ENCODE measurements around the gene LARGE1. TPM values are rescaled to one million over a fixed set of nuclear protein-coding genes. Genes with fewer than 3 reads are reported as not detected.

LARGE1 gene
- polyA plus RNA-seq, 1 donor, result 17.8 TPM

DNA sequence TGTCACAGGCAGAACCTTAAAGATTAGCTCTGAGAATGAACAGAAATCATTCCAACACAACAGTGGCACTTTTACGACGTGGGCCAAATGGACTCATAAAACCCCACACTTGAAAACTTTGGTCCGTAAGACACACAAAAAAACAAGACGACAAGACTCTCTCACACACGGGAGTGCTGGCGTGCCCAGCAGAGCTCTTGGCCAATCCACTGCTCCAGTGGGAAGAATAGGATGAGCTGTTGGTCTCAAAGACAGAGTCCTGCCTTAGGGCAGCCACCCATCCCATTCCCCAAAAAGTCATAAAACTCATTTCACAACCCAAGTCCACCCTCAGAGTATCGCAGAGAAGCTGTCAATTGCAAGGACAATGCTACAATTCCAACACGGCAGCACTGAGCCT is 18.2 kb downstream of the LARGE1 start:
- Histone ChIP-seq H3K4me1 (ENCODE audit: control insufficient read depth, insufficient read depth, low read length) (peaks cover 1% of the 10 kb centered on the region), H3K4me3 (ENCODE audit: low read length) (no peak overlapping the region), H3K27me3 (ENCODE audit: control insufficient read depth, insufficient read depth, low read length) (no peaks in the 10 kb centered on the region), H3K27ac (ENCODE audit: low read length) (no peak overlapping the region), H3K9me3 (ENCODE audit: control insufficient read depth, low read depth, low read length) (no peaks in the 10 kb centered on the region), H3K36me3 (ENCODE audit: control insufficient read depth, insufficient read depth, low read length) (no peaks in the 10 kb centered on the region)
- DNase-seq, result no peak
- WGBS (ENCODE audit: insufficient coverage, low lambda C conversion rate), result no CpG with 5 or more reads among the region's 8 CpGs

- no peaks in the 10 kb centered on the region for H3K9me3 ChIP-seq (ENCODE audit: control insufficient read depth, low read depth, low read length)
- no peak overlapping the region for H3K4me3 ChIP-seq (ENCODE audit: low read length)
- H3K36me3 ChIP-seq (ENCODE audit: control insufficient read depth, insufficient read depth, low read length), result no peaks in the 10 kb centered on the region
- DNase-seq, result no peak
- H3K27me3 ChIP-seq (ENCODE audit: control insufficient read depth, insufficient read depth, low read length), result no peaks in the 10 kb centered on the region
- no peaks in the 10 kb centered on the region for H3K4me1 ChIP-seq (ENCODE audit: control insufficient read depth, insufficient read depth, low read length)
- no CpG with 5 or more reads among the region's 7 CpGs for WGBS (ENCODE audit: insufficient coverage, low lambda C conversion rate)
- no peak overlapping the region for H3K27ac ChIP-seq (ENCODE audit: low read length)
Observed at GRCh38 chr22:33898121-33898520, 22.2 kb downstream of the LARGE1 start.

- H3K27me3 ChIP-seq (ENCODE audit: control insufficient read depth, insufficient read depth, low read length), result no peaks in the 10 kb centered on the region
- no peak overlapping the region for H3K4me3 ChIP-seq (ENCODE audit: low read length)
- no peaks in the 10 kb centered on the region for H3K9me3 ChIP-seq (ENCODE audit: control insufficient read depth, low read depth, low read length)
- no peak overlapping the region for H3K27ac ChIP-seq (ENCODE audit: low read length)
- DNase-seq, result no peak
- H3K4me1 ChIP-seq (ENCODE audit: control insufficient read depth, insufficient read depth, low read length), result no peaks in the 10 kb centered on the region
- no CpG with 5 or more reads among the region's 8 CpGs for WGBS (ENCODE audit: insufficient coverage, low lambda C conversion rate)
- no peaks in the 10 kb centered on the region for H3K36me3 ChIP-seq (ENCODE audit: control insufficient read depth, insufficient read depth, low read length)
Observed at GRCh38 chr22:33897448-33897835, 22.8 kb downstream of the LARGE1 start.

DNA sequence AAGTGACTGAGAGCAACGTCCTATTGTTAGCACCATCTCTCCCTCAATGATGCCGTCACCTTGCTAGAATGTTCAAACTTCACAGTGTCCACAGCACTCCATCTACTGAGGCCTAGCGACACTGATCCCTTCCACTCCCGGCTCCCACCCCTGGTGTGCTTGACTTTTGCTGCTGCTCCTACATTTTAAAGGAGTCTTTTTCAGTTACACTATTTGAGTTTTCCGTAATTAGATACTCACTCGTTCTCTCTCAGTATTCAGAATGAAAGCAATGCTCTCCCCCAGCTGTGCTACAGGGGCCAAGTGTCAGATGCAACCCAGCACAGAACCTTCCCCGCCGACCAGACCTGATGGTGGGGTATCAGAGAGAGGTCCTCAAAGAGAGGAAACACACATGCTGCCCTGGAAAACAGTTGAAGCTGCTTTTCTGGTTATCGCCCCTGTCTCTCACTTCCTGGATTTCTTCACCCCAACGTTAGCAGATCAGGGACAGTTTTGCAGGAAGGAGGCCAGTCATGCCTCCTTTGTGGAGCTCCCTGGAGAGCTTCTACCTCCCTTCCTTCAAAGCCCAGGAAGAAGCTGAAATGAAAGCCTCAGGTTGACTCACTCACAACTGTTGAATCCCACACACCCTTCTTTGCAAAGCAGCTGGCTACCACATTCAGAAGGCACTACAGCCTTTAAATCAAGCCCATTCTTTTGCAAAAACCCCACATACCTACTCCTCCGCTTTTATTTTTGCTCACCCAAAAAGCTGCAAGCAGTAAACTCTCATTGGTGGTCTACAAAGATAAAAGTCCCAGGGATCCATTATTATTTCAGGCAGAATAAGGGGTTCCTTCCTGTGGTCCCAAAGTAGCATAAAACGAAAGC is 23.5 kb downstream of the LARGE1 start:
- no peaks in the 10 kb centered on the region for H3K9me3 ChIP-seq (ENCODE audit: control insufficient read depth, low read depth, low read length)
- no peak for DNase-seq
- H3K27me3 ChIP-seq (ENCODE audit: control insufficient read depth, insufficient read depth, low read length), result no peaks in the 10 kb centered on the region
- H3K4me3 ChIP-seq (ENCODE audit: low read length), result no peak overlapping the region
- no peaks in the 10 kb centered on the region for H3K36me3 ChIP-seq (ENCODE audit: control insufficient read depth, insufficient read depth, low read length)
- no peaks in the 10 kb centered on the region for H3K4me1 ChIP-seq (ENCODE audit: control insufficient read depth, insufficient read depth, low read length)
- WGBS (ENCODE audit: insufficient coverage, low lambda C conversion rate), result 100% methylated on average over 1 of the region's 12 CpGs
- H3K27ac ChIP-seq (ENCODE audit: low read length), result no peak overlapping the region

DNA sequence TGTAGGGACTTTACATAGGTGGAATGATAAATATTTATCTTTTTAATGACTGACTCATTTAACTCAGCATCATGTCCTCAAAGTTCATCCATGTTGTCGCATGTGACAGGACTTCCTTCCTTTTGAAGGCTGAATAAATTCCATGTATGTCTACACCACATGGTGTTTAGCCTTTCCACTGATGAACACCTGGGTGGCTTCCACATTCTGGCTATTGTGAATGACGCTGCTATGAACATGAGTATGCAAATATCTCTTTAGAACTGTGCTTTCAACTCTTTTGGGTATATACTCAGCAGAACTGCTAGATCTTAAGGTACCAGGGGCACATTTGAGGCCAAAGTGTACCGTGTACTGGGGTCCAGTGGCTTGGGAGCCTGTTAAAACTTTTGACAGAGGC is 24.1 kb downstream of the LARGE1 start:
- H3K4me1 ChIP-seq (ENCODE audit: control insufficient read depth, insufficient read depth, low read length), result no peaks in the 10 kb centered on the region
- no peak overlapping the region for H3K4me3 ChIP-seq (ENCODE audit: low read length)
- H3K27ac ChIP-seq (ENCODE audit: low read length), result no peak overlapping the region
- no peaks in the 10 kb centered on the region for H3K36me3 ChIP-seq (ENCODE audit: control insufficient read depth, insufficient read depth, low read length)
- H3K9me3 ChIP-seq (ENCODE audit: control insufficient read depth, low read depth, low read length), result no peaks in the 10 kb centered on the region
- DNase-seq, result no peak
- no CpG with 5 or more reads among the region's 3 CpGs for WGBS (ENCODE audit: insufficient coverage, low lambda C conversion rate)
- H3K27me3 ChIP-seq (ENCODE audit: control insufficient read depth, insufficient read depth, low read length), result no peaks in the 10 kb centered on the region

DNA sequence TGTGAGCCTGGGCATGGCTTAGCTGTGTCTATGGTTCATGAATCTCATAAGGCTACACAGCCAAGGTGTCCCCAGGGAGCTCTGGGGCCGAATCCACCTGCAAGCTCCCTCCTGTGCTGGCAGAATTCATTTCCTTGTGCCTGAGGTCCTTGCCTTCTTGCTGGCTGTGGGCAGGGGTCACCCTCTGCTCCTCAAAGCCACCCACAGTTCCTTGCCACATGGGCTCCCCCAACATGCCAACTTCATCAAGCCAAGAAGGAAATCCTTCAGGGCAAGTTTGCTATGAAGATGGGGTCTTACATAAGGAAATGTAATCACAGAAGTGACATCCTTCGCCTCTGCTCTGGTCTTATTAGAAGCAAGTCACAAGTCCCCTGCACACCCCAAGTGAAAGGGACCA is 24.8 kb downstream of the LARGE1 start:
- Histone ChIP-seq H3K36me3 (ENCODE audit: control insufficient read depth, insufficient read depth, low read length) (no peaks in the 10 kb centered on the region), H3K27ac (ENCODE audit: low read length) (no peak overlapping the region), H3K4me1 (ENCODE audit: control insufficient read depth, insufficient read depth, low read length) (no peaks in the 10 kb centered on the region), H3K4me3 (ENCODE audit: low read length) (no peak overlapping the region), H3K9me3 (ENCODE audit: control insufficient read depth, low read depth, low read length) (no peaks in the 10 kb centered on the region), H3K27me3 (ENCODE audit: control insufficient read depth, insufficient read depth, low read length) (no peaks in the 10 kb centered on the region)
- no CpG with 5 or more reads among the region's 2 CpGs for WGBS (ENCODE audit: insufficient coverage, low lambda C conversion rate)
- DNase-seq, result no peak

- H3K27me3 ChIP-seq (ENCODE audit: control insufficient read depth, insufficient read depth, low read length), result no peaks in the 10 kb centered on the region
- no peaks in the 10 kb centered on the region for H3K9me3 ChIP-seq (ENCODE audit: control insufficient read depth, low read depth, low read length)
- no CpG with 5 or more reads among the region's 2 CpGs for WGBS (ENCODE audit: insufficient coverage, low lambda C conversion rate)
- no peak overlapping the region for H3K27ac ChIP-seq (ENCODE audit: low read length)
- H3K4me3 ChIP-seq (ENCODE audit: low read length), result no peak overlapping the region
- H3K36me3 ChIP-seq (ENCODE audit: control insufficient read depth, insufficient read depth, low read length), result no peaks in the 10 kb centered on the region
- no peak for DNase-seq
- no peaks in the 10 kb centered on the region for H3K4me1 ChIP-seq (ENCODE audit: control insufficient read depth, insufficient read depth, low read length)
Observed at GRCh38 chr22:33894515-33894914, 25.8 kb downstream of the LARGE1 start.

- no peak for DNase-seq
- H3K9me3 ChIP-seq (ENCODE audit: control insufficient read depth, low read depth, low read length), result no peaks in the 10 kb centered on the region
- peak overlapping the region; percentile 6 for H3K27ac ChIP-seq (ENCODE audit: low read length)
- H3K4me3 ChIP-seq (ENCODE audit: low read length), result no peak overlapping the region
- H3K4me1 ChIP-seq (ENCODE audit: control insufficient read depth, insufficient read depth, low read length), result no peaks in the 10 kb centered on the region
- no peaks in the 10 kb centered on the region for H3K36me3 ChIP-seq (ENCODE audit: control insufficient read depth, insufficient read depth, low read length)
- H3K27me3 ChIP-seq (ENCODE audit: control insufficient read depth, insufficient read depth, low read length), result no peaks in the 10 kb centered on the region
Observed at GRCh38 chr22:33894036-33894435, 26.2 kb downstream of the LARGE1 start.

DNA sequence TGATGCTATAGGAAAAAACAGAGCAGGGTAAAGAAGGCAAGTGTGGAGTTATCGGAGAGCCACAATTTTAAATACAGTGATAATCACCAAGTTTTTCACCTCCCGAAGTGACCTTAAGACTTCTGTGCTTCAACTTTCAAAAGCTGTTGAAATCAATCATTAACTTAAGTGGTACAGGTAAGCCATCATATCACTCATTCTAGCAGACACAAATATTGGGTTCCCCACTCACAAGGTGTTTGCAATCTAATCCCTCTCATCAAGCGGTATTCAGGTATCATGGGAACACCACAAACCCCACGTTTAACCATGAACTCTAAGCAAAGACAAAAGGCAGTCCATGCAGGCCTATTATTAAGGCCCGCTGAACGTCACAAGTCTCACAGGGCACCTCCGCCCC is 26.8 kb downstream of the LARGE1 start:
- Histone ChIP-seq H3K27me3 (ENCODE audit: control insufficient read depth, insufficient read depth, low read length) (no peaks in the 10 kb centered on the region), H3K27ac (ENCODE audit: low read length) (peak overlapping the region; percentile 6), H3K36me3 (ENCODE audit: control insufficient read depth, insufficient read depth, low read length) (no peaks in the 10 kb centered on the region), H3K9me3 (ENCODE audit: control insufficient read depth, low read depth, low read length) (no peaks in the 10 kb centered on the region), H3K4me3 (ENCODE audit: low read length) (no peak overlapping the region), H3K4me1 (ENCODE audit: control insufficient read depth, insufficient read depth, low read length) (no peaks in the 10 kb centered on the region)
- peak in 1 of 2 donors; percentile 73 for DNase-seq
- WGBS (ENCODE audit: insufficient coverage, low lambda C conversion rate), result no CpG with 5 or more reads among the region's 7 CpGs

GRCh38 chr22:33891992-33892391 is 28.3 kb downstream of the LARGE1 start:
- H3K9me3 ChIP-seq (ENCODE audit: control insufficient read depth, low read depth, low read length), result no peaks in the 10 kb centered on the region
- no peaks in the 10 kb centered on the region for H3K27me3 ChIP-seq (ENCODE audit: control insufficient read depth, insufficient read depth, low read length)
- DNase-seq, result no peak
- H3K36me3 ChIP-seq (ENCODE audit: control insufficient read depth, insufficient read depth, low read length), result no peaks in the 10 kb centered on the region
- H3K4me1 ChIP-seq (ENCODE audit: control insufficient read depth, insufficient read depth, low read length), result no peaks in the 10 kb centered on the region
- WGBS (ENCODE audit: insufficient coverage, low lambda C conversion rate), result 80% methylated on average over 2 of the region's 7 CpGs
- no peak overlapping the region for H3K4me3 ChIP-seq (ENCODE audit: low read length)
- no peak overlapping the region for H3K27ac ChIP-seq (ENCODE audit: low read length)

- 82% methylated on average over 2 of the region's 5 CpGs for WGBS (ENCODE audit: insufficient coverage, low lambda C conversion rate)
- no peak overlapping the region for H3K4me3 ChIP-seq (ENCODE audit: low read length)
- H3K27ac ChIP-seq (ENCODE audit: low read length), result no peak overlapping the region
- no peak for DNase-seq
- H3K27me3 ChIP-seq (ENCODE audit: control insufficient read depth, insufficient read depth, low read length), result no peaks in the 10 kb centered on the region
- H3K9me3 ChIP-seq (ENCODE audit: control insufficient read depth, low read depth, low read length), result no peaks in the 10 kb centered on the region
- no peaks in the 10 kb centered on the region for H3K36me3 ChIP-seq (ENCODE audit: control insufficient read depth, insufficient read depth, low read length)
- H3K4me1 ChIP-seq (ENCODE audit: control insufficient read depth, insufficient read depth, low read length), result no peaks in the 10 kb centered on the region
Observed at GRCh38 chr22:33891455-33891854, 28.8 kb downstream of the LARGE1 start.
